Uterus (tissue), 4 donors: ENCODE data around the gene PPP1CB. TPM values are rescaled to one million over a fixed set of nuclear protein-coding genes. Genes with fewer than 3 reads are reported as not detected.
A peak's percentile ranks its signal among the peaks of the same experiment; 100 is the strongest.

Experiments
- DNase-seq, 2 donors: peaks; one replicate each; pipeline ENCODE4 v3.0.0-alpha.2; 2019 to 2020
- H3K27ac ChIP-seq, 2 donors: fragments of 200-600 bp; sonication (generic); 1 replicate in 1 of 2; 2 replicates in 1 of 2; pipeline ENCODE4 v1.5.1; 2016 to 2018
- H3K27me3 ChIP-seq, 2 donors: fragments of 200-600 bp; sonication (generic); one replicate each; pipeline ENCODE4 v1.5.1; 2018 to 2019; ENCODE audit warnings: control low read depth in 1 of 2
- H3K36me3 ChIP-seq, 2 donors: fragments of 200-600 bp; sonication (generic); one replicate each; pipeline ENCODE4 v1.5.1; 2019; ENCODE audit warnings: control low read depth in 1 of 2
- H3K4me1 ChIP-seq, 2 donors: fragments of 200-600 bp; sonication (generic); one replicate each; pipeline ENCODE4 v1.5.1; 2018 to 2019; ENCODE audit warnings: control low read depth in 1 of 2
- H3K4me3 ChIP-seq, 2 donors: fragments of 200-600 bp; sonication (generic); 1 replicate in 1 of 2; 2 replicates in 1 of 2; pipeline ENCODE4 v1.5.1; 2018 to 2019; ENCODE audit warnings: mild to moderate bottlenecking in 1 of 2
- H3K9me3 ChIP-seq, 2 donors: fragments of 200-600 bp; sonication (generic); one replicate each; pipeline ENCODE4 v1.5.1; 2019; ENCODE audit warnings: control low read depth in 1 of 2
- CTCF ChIP-seq, 4 experiments: fragments of 200-600 bp in 2 of 4; fragments of 450-650 bp in 2 of 4; sonication (generic) in 2 of 4; IDR thresholded peaks; one replicate each; pipeline ENCODE4 v1.5.1; 2016 to 2019; ENCODE audit warnings: antibody characterized with exemption in 4 of 4, mild to moderate bottlenecking in 2 of 4, moderate library complexity in 1 of 4
- POLR2A ChIP-seq, 2 donors: fragments of 450-650 bp; IDR thresholded peaks; one replicate each; pipeline ENCODE4 v1.6.1; 2016; ENCODE audit warnings: antibody characterized with exemption in 2 of 2, mild to moderate bottlenecking in 1 of 2, moderate library complexity in 1 of 2
- intact Hi-C: fragments of 100-400 bp; cut with DNase I; formaldehyde crosslinking; loops from one replicate; pipeline ENCODE4 v1.15.1; 2023; ENCODE audit warnings: low total_unique reads
- total RNA-seq, 4 donors: library from RNA; depleted of rRNA in 3 of 4; stranded (reverse); fragments of >200 nt in 3 of 4; gene quantifications; one replicate each; pipeline versions ENCODE4 v1.1.0 to v1.2.4, GENCODE V29; 2014 to 2023
- donor health status: DM: yes; HTN: yes; CAD: no.

PPP1CB gene
- total RNA-seq, 4 donors from 2014 or later = 366 to 610 (median 470) TPM

GRCh38 chr2:28809927-28810326 lies 58.3 kb downstream of the PPP1CB start:
- H3K36me3 ChIP-seq = no peaks in the 10 kb centered on the region
- peak overlapping the region in 1 of 2 donors; percentile 24 for H3K27ac ChIP-seq
- peak in 1 of 2 donors; percentile 30 for DNase-seq
- no peaks in the 10 kb centered on the region for H3K4me1 ChIP-seq
- intact Hi-C loops = loop anchor here (10.0 kb wide), 1 partner anchor 245 kb away; no protein-coding TSS in a partner anchor
- no peaks in the 10 kb centered on the region for H3K9me3 ChIP-seq
- no peaks in the 10 kb centered on the region for H3K27me3 ChIP-seq
- H3K4me3 ChIP-seq = peak overlapping the region in 1 of 2 donors; percentile 29
- no peak for TF ChIP-seq CTCF (IDR thresholded peaks at IDR 0.05)
- no peak for TF ChIP-seq POLR2A (IDR thresholded peaks at IDR 0.05)

GRCh38 chr2:28810384-28811285 lies 59.0 kb downstream of the PPP1CB start, which contains the start of gene SPDYA:
TSS of gene SPDYA (plus strand) at chr2:28810834. CDS start at chr2:28816015, 5,181 bp downstream.
- H3K9me3 ChIP-seq = no peaks in the 10 kb centered on the region
- TF ChIP-seq POLR2A (IDR thresholded peaks at IDR 0.05) = peak in 1 of 2 donors; percentile 20
- no peak for TF ChIP-seq CTCF (IDR thresholded peaks at IDR 0.05)
- no peaks in the 10 kb centered on the region for H3K4me1 ChIP-seq
- intact Hi-C loops = loop anchor here (10.0 kb wide), 1 partner anchor 246 kb away; no protein-coding TSS in a partner anchor
- no peaks in the 10 kb centered on the region for H3K27me3 ChIP-seq
- DNase-seq = peak; percentile 58 to 72
- H3K36me3 ChIP-seq = no peaks in the 10 kb centered on the region
- H3K4me3 ChIP-seq = peak within 1 kb of the TSS; percentile 29 to 37
- peak within 1 kb of the TSS; percentile 23 to 24 for H3K27ac ChIP-seq

- H3K27me3 ChIP-seq = no peaks in the 10 kb centered on the region
- H3K4me1 ChIP-seq = no peaks in the 10 kb centered on the region
- no peak for DNase-seq
- TF ChIP-seq CTCF (IDR thresholded peaks at IDR 0.05) (no peak), POLR2A (IDR thresholded peaks at IDR 0.05) (no peak)
- no peaks in the 10 kb centered on the region for H3K36me3 ChIP-seq
- intact Hi-C loops = loop anchor here (10.0 kb wide), 1 partner anchor 253 kb away; no protein-coding TSS in a partner anchor
- no peak overlapping the region for H3K27ac ChIP-seq
- no peaks in the 10 kb centered on the region for H3K9me3 ChIP-seq
- H3K4me3 ChIP-seq = no peak overlapping the region
Observed at GRCh38 chr2:28818053-28818452, 66.4 kb downstream of the PPP1CB start.

- Histone ChIP-seq H3K27me3 (no peaks in the 10 kb centered on the region), H3K4me1 (no peaks in the 10 kb centered on the region), H3K36me3 (no peaks in the 10 kb centered on the region), H3K27ac (peak overlapping the region; percentile 6 to 11), H3K9me3 (no peaks in the 10 kb centered on the region), H3K4me3 (no peak overlapping the region)
- TF ChIP-seq CTCF (IDR thresholded peaks at IDR 0.05) (peak; percentile 58 to 75 (median 66)), POLR2A (IDR thresholded peaks at IDR 0.05) (no peak)
- intact Hi-C loops = loop anchor here (10.0 kb wide), 1 partner anchor 373 kb away; no protein-coding TSS in a partner anchor
- peak in 1 of 2 donors; percentile 54 for DNase-seq
Observed at GRCh38 chr2:28821295-28821958, 69.8 kb downstream of the PPP1CB start.
